ENCODE data around the gene SCAMP3.
A peak's percentile ranks its signal among the peaks of the same experiment; 100 is the strongest.
"Not testable (repeated sequence)": the region's sequence is repeated elsewhere in the genome, so short reads cannot be mapped to it uniquely, and the experiment has no call there.

The SCAMP3 gene

DNA sequence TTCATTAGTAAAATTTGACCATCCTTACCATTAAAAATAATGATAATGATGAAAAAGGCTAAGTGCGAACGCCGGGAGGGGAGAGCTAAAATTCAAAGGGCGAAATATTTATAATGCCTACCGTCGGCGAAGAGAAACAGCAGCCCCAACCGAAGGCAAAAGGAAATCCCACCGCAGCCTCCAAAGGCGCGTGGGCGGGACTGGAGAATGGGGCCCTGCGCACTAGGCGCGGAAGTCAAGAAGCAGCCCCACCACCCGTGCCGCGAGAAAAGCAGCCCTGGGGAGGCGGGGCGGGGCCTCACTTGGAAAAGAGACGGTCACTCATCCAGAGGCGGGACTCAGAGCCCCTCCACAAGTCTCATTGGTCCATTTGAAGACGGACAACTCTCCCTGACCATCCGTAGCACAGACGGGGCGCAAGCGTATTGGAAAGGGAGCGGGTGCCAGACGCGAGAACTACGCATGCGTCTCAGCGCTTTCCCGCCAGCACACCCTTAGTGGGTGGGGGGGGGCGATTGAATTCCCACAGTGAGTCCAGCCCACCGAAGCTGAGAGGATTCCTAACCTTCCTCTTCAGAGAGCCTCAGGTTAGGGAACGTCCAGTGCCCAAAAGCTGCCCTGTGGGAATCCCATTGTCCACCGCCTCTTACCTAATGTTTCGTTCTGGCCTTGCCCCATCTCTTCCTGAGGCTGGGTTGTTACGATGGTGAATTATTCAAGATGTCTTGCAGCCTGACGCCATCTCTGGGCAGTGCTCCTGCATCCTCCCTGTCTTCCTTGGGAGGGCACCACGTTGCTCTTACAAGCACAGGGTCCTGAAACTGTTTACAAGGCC is 34.7 kb downstream of the SCAMP3 start:
- DNase-seq (ENCODE audit: low read depth): peak; percentile 100

DNA sequence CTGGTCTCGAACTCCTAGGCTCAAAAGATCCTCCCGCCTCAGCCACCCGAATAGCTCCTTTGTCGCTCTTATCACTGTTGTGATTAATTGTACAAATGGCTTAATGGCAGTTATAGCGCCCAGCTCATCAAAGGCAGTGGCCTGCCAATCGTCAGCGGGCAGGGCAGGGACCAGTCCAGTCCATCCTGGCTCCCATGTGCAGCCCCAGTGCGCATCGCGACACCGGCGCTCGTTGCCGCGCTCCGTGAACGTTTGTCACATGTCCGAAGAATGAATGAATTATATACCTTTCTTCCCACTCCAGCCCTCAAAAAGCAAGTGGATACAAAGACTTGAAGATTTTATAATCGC is 35.3 kb downstream of the SCAMP3 start:
- DNase-seq (ENCODE audit: low read depth): no peak

DNA sequence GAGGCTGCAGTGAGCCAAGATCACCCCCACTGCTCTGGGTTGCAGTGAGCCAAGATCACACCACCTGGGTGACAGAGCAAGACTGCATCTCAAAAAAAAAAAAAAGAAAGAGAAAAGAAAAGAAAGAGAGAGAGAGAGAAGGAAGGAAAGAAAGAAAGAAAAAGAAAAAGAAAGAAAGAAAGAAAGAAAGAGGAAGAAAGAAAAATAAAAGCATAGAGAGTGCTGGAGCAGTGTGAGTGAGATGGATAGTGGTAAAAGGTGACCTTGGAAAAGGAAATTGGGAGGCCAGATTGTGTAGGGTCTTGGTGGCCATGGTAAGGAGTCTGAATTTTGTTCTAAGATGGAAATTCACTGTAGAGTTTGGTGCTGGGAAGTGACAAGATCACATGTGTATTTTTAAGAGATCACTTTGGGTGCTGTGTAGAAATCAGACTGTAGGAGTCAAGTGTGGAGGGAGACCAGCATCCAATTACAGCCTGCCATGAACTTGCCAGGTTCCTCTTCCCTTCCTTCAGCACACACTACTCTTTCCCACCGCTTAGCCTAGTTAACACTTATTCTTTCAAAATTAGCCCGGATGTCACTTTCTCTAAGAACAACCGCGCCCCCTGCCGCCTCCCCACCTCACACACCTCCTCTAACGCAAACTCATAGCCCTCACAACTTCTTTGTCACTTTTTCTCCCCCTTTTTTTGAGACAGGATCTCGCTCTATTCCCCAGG is 35.8 kb downstream of the SCAMP3 start:
- DNase-seq (ENCODE audit: low read depth): peak; percentile 82

DNA sequence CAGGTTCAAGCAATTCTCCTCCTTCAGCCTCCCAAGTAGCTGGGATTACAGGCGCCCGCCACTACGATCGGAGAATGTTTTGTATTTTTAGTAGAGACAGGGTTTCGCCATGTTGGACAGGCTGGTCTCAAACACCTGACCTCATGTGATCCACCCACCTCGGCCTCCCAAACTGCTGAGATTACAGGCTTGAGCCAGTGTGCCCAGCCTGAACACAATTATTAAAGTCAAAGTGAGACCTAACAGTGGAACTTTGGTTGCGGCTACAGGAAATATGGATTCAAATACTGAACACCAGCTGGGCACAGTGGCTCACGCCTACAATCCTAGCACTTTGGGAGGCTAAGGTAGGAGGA is 36.8 kb downstream of the SCAMP3 start:
- DNase-seq (ENCODE audit: low read depth): not testable (repeated sequence)

DNA sequence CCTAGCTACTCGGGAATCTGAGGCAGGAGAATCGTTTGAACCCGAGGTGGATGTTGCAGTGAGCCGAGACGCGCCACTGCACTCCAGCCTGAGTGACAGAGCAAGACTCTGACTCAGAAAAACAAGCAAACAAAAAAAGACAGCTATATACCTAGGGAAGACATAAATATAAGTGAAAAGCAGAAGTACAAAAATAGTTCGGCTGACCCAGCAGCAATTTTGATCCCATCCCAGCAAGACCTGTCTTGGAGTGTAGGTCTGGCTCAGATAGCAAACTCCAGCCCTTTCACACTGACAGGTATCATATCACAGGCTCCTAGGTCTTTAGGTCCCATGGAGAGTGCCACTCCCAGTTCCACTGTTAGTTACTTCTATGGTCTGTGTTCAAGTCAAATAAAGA is 39.1 kb downstream of the SCAMP3 start:
- DNase-seq (ENCODE audit: low read depth): no peak

DNA sequence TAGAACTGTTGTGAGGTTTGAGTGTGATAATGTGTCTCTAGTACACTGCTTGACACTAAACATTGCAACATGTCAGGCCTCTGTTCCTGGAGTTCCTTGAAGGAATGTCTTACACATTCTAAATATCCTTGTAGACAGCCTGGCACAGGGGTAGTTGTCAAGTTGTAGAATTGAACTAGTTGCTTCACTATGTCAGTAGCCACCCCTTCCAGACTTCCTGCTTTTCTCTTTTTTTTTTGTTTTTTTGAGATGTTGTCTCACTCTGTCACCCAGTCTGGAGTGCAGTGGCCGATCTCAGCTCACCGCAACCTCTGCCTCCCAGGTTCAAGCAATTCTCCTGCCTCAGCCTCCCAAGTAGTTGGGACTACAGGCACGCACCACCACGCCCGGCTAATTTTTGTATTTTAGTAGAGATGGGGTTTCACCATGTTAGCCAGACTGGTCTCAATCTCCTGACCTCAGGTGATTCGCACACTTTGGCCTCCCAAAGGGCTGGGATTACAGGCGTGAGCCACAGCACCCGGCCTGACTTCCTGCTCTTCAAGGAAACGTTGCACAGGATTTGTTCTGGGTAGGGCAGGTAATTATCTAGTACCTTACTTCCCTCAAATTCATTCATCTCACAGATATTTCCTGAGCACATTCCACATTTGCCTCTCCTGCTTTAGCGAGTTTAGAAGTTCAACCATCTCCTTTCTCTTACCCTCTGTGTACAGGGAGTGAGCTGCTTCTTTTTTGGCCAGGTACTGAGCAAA is 41.8 kb downstream of the SCAMP3 start:
- DNase-seq (ENCODE audit: low read depth): not testable (repeated sequence)

DNA sequence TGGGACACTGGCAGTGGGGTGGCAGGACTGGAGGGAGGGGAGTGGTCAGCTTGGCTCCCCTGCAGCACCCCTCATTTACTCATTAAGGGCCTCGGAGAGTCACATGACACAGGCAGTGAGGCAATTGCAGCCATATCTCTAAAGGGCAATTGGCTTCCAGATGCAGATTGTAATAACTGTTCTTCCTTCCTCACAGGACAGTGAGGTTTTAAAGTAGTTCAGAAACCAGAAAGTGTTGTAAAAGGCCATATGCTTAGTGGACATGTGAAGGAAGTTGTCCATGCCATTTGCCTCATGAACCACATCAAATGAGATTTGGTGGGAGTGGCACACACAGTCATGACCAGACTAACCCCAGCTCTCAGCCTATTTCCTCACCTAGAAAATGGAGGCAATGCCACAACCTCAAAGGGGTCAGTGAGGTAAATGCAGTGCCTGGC is 42.5 kb downstream of the SCAMP3 start:
- DNase-seq (ENCODE audit: low read depth): no peak

DNA sequence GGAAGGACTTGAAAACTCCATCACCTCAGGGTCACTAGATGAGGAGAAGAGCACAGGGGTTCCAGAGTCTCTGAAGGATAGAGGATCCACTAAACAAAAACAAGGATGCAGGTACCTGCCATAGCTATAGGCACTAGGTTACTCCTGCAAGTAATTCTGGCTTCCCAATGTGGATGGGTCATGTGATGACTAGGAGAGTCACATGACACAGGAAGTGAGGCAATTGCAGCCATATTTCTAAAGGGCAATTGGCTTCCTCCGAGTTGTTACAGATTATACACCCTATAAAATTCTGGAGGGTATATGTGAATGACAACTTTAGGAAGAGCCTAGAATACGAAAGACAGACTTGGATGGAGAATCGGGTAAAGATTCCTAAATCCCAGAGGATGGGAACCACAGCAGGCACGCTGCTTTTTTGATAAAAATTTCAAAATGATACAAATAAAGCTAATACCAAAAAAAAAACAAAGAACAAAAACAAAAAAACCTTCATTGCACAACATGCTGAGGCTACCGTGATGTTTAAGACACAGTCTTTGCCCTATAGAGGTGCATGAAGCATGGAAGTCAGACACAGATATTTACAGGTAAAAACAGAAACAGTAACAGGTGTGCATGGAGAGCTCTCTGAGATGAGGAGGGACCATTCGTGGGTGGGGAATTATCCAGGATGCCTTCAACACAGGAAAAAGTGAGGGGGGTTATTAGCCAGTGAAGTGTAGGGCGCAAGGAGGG is 43.1 kb downstream of the SCAMP3 start:
- no peak for DNase-seq (ENCODE audit: low read depth)

DNA sequence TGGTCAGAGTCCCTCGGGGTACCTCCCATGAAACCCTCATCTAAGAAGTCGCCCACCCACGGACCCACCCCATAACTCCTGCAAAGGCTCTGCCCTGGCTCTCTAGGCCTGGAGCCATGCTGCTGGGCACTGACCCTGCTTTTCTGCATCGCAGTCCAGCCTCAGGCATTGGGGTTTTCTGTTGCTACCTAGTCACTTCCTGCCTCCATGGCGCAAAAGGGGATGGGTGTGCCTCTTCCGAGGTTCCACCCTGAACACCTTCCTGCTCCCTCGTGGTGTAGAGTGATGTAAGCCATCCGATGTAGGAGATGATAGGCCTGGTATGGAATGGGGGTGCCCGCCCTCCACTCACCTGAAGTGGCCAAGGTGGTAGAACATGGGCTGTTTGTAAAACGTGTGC is 47.5 kb downstream of the SCAMP3 start:
- DNase-seq (ENCODE audit: low read depth): not testable (repeated sequence)

DNA sequence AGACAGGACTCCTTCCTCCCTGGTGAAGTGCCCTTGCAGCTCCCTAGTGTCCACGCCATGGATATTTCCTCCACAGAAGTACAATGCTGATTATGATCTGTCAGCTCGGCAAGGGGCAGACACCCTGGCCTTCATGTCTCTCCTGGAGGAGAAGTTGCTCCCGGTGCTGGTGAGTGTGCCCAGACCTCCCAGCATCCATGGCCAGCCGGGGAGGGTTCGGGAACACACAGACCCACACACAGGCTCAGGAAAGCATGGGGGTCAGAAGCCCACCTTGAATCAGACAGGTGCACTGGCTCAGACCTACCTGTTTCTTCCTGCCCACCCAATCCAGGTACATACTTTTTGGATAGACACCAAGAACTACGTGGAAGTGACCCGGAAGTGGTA is 50.1 kb downstream of the SCAMP3 start:
- DNase-seq (ENCODE audit: low read depth): not testable (repeated sequence)

DNA sequence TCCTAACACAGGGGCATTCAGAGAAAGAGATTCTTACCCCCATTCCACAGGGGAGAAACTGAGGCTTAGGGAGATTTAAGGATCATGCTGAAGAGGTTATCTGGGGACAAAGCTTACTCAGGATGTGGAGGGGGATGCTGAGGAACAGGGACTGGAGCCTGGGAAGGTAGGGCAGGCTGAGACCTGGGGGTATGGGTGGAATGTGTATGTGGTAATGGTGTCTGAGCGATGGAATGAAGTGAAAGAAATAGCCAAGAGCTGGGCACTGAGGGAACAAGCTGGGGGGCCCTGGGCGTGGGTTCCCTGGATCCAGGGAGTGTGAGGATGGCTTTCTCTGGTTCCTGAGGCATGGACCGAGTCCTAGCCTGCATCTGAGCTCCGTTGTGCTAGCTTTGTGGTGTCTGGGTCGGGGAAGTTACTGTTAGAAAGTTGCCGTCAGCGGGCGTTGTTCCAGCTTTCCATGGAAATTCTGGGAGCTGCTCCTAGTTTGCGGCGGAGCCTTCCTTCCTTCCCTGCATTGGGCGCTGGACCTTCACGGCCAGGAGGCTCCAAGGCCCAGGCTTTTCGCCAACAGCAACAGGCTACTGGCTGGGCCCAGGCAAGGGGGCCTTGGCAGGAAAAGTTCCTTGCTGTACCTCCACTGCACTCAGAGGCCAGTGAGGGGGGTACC is 50.6 kb downstream of the SCAMP3 start:
- DNase-seq (ENCODE audit: low read depth): not testable (repeated sequence)

DNA sequence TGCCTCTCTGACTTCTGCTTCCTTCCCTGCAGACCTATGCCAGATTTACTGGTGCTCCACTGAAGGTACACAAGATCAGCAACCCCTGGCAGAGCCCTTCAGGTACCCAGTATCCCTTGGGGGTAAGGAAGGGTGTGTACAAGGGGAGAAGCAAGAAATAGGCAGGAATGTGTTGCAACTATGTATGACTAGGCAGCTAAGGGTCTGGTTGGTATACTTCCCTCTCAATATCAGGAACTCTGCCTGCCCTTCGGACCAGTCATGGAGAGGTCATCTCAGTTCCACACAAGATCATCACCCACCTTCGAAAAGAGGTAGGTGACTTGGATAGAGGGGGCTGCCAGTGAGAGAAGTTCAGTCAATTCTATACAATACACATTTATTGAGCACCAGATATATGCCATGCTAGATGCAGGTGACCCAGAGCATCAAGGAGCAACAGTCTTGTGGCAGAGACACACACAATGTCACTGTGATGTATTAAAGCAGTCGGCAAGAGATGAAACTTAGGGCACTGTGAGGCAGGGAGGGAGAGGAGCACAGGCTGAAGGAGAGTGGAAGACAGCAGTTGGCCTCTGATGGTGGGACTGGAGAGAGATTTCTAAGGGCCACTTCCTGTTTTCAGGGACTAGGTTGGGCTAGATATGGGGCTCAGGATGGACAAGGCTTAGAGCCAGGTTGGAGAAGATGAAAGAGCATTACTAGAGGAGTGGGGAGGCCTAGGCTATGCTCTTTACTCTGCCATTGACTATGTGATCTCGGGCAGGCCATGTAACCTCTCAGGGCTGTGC is 51.7 kb downstream of the SCAMP3 start:
- no peak for DNase-seq (ENCODE audit: low read depth)

DNA sequence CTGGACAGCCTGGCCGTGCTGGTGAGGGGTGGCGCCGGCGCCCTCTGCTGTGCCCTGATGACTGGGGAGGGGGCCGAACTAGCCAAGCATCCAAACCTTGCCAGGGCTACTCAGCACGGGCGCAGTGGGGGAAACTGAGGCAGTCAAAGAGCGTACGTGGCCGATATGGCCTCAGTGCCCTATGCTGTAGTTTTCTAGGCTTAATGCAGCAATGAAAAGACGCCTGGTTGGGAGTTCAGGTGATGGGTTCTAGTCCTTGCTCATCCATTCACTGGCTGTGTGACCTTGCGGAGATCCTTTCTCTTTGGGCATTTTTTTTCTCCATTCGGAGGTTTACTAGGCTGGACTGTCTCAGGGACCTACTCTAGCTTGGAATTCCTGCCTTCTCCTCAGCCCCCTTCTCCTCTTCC is 52.8 kb downstream of the SCAMP3 start:
- DNase-seq (ENCODE audit: low read depth): no peak

DNA sequence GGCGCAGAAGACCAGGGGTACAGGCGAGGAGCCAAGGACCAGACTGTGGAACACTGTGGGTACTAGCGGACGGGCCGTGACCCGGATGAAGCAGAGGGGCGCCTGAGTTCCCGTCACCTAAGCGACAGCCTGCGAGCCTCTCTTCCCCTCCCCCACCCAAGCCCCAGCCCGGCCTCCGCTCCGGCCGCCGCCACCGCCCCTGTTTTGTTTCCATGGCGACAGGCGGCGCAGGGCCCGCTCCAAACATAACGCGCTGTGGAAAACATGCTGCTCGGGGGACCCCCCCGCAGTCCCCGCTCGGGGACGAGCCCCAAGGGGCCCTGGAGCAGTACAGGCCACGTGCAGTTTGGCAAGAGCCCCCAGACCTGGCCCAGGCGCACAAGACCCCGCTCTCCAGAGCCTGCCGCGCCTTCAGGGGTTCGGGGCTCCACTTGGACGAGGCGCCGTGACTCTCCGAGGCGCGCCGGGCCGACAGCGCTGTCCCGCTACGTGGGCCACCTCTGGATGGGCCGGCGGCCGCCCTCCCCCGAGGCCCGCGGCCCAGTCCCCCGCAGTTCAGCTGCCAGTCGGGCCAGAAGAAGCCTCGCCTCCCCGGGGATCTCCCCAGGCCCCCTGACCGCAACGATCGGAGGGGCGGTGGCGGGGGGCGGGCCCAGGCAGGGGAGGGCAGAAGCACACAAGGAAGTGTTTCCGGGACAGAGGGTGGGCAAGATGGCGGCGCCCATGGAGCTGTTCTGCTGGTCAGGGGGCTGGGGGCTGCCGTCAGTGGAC is 53.4 kb downstream of the SCAMP3 start, which contains the start of gene MTX1:
MTX1 (plus strand) TSS at position 155 of the 771 bp plus-strand sequence; CDS start at position 265, 110 bp downstream.
- peak; percentile 83 for DNase-seq (ENCODE audit: low read depth)

DNA sequence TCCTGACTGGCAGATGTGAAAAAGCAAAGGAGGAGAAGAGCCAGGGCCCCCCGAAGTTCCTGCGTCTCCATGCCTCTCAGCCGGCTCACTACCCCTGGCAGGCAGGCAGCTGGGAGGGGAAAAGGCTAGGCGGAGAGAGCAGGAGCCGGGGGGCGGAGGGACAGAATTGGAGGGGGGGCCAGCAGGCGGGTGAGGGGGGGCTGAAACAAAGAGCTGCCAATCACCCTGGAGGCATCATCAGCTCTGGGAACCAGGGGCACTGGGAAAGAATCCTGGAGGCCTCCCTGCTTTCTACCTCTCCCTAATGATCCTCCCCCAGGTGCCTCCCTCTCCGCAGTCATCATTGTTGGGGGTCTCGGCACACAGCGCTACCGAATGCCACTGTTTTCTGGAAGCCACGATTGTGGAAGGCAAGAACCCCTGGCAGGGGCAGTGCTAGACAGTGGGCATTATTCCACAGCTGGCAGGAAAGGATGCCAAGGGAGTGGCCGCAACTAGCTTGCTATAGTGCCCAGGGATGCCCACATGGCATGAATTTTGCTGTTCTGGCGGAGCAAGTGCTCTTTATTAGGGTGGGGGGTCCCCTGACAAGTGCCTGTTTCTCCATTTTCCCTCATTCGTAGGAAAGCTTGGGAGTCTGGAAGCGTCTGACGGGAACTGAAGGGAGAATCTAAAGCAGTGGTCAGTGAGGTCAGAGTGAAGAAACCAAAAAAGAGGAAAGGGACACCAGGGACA is 54.2 kb downstream of the SCAMP3 start, which contains the start of gene THBS3:
THBS3 (minus strand) TSS at position 92 of the 735 bp plus-strand sequence; CDS start at position 71, 21 bp downstream.
- DNase-seq (ENCODE audit: low read depth): no peak

DNA sequence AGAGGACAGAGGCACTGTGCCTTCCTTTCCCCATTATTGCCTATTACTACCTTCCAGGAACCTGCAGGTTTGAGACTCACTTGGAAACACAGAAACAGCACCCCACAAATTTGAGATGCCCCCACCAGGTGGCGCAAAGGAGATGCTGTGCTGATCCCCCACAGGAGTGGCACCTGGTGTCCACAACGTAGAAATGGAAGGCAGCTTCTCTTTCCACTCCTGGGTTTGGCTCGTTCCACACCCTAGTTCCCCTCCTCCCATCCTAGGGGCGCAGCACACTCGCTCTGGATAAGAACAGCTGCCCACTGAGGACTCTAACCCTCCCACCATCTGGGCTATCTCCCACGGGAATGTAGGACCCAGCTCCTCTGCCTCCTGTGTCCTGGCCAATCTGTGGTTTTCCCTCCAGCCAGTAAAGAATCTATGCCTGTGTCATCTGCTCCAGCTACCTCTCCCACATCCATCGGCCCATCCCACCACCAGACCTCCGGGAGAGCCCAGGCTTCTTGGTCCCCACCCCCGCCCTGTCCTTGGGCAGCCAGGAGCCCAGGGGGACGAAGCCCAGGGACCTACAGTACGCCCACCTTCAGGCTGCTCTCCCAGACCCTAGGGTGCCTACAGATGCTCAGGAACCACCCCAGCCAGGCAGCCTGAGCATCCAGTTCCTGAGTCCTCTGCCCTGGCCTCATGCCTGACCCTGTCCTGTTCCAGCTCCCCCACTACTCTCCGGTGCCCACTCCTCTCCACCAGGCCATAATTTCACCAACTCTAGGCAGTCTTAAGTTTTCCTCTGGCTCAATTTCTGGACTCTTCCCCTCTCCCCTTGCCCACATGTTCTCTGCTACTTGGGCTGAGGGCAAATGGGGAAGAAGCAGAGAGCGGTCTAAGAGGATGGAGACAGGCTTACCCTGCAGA is 55.0 kb downstream of the SCAMP3 start:
- peak; percentile 74 for DNase-seq (ENCODE audit: low read depth)
